ENCODE measurements around the gene SCARF1.

Gene SCARF1

DNA sequence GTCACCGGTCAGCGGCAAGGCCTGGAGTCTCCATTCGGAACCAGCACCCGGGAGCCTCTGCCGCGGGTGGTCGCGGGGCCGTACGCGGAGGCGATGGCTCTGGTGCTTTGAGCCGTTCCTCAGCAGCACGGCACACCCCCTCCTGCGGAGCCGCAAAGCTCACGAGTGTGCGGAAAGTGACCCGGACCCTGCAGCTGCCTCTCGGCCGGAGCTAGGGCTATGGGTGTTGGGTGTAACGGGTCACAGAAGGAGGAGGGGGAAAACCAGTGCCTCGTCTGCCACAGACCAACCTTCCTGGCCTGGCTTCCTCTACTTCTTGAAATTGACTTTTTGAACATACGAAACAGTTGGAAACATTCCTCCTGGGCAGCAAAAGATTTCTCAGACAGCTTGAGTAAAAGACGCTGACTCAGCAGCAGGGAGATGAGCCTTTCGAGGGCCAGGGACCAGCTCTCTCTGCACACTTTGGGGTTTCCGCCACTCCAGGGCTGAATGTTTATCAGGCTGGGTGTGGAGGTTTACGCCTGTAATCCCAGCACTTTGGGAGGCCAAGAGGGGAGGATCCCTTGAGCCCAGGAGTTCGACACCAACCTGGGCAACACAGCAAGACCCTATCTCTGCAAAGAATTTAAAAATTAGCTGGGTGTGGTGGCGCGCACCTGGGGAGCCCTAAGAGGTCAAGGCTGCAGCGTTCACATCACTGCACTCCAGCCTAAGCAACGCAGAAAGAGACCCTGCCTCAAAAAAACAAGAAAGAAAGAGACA, 56.5 kb downstream of the SCARF1 start:
- H3K36me3 ChIP-seq (ENCODE audit: control insufficient read depth, insufficient read depth, low read length), result no peaks in the 10 kb centered on the region
- TF ChIP-seq, protein P1, sequence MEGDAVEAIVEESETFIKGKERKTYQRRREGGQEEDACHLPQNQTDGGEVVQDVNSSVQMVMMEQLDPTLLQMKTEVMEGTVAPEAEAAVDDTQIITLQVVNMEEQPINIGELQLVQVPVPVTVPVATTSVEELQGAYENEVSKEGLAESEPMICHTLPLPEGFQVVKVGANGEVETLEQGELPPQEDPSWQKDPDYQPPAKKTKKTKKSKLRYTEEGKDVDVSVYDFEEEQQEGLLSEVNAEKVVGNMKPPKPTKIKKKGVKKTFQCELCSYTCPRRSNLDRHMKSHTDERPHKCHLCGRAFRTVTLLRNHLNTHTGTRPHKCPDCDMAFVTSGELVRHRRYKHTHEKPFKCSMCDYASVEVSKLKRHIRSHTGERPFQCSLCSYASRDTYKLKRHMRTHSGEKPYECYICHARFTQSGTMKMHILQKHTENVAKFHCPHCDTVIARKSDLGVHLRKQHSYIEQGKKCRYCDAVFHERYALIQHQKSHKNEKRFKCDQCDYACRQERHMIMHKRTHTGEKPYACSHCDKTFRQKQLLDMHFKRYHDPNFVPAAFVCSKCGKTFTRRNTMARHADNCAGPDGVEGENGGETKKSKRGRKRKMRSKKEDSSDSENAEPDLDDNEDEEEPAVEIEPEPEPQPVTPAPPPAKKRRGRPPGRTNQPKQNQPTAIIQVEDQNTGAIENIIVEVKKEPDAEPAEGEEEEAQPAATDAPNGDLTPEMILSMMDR (IDR thresholded peaks at IDR 0.05), result no peak
- no peaks in the 10 kb centered on the region for H3K9me3 ChIP-seq (ENCODE audit: control insufficient read depth, low read length)
- H2AFZ ChIP-seq, result no peak overlapping the region
- peaks cover 17% of the 10 kb centered on the region for H3K4me1 ChIP-seq
- no peak overlapping the region for H3K4me2 ChIP-seq (ENCODE audit: low read length)
- H3K79me2 ChIP-seq, result no peaks in the 10 kb centered on the region
- H3K4me3 ChIP-seq (ENCODE audit: low read depth, low read length), result no peak overlapping the region
- H3K27me3 ChIP-seq (ENCODE audit: control insufficient read depth, insufficient read depth, low read length), result no peaks in the 10 kb centered on the region
- no peak overlapping the region for H3K27ac ChIP-seq
- no peak overlapping the region for H3K9ac ChIP-seq

DNA sequence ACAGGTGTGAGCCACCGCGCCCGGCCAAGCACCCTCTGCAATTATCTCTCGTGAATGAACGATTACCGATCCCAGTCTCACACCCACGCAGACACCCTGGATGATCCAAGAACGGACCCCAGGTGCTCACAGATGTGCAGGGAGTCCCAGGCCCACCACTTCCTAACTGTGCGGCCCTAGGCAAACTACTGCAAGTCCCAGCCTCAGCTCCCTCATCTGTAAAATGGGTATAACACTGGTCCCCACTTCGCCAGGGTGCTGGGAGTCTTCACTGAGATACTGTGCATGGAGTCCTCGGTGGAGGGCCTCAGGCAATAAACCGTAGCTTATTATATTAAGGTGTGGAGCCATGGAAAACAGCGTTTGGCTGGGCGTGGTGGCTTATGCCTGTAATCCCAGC, 61.4 kb downstream of the SCARF1 start:
- Histone ChIP-seq H2AFZ (no peak overlapping the region), H3K36me3 (ENCODE audit: control insufficient read depth, insufficient read depth, low read length) (no peaks in the 10 kb centered on the region), H3K4me3 (ENCODE audit: low read depth, low read length) (no peak overlapping the region), H3K9me3 (ENCODE audit: control insufficient read depth, low read length) (no peaks in the 10 kb centered on the region), H3K27ac (no peak overlapping the region), H3K4me2 (ENCODE audit: low read length) (no peak overlapping the region), H3K79me2 (no peaks in the 10 kb centered on the region), H3K4me1 (peaks cover 17% of the 10 kb centered on the region), H3K9ac (no peak overlapping the region), H3K27me3 (ENCODE audit: control insufficient read depth, insufficient read depth, low read length) (no peaks in the 10 kb centered on the region)
- TF ChIP-seq, protein P1 (IDR thresholded peaks at IDR 0.05), result no peak

Data from parathyroid adenoma (tissue), 2 donors.